ENCODE measurements around the gene SOX12.

Gene SOX12

DNA sequence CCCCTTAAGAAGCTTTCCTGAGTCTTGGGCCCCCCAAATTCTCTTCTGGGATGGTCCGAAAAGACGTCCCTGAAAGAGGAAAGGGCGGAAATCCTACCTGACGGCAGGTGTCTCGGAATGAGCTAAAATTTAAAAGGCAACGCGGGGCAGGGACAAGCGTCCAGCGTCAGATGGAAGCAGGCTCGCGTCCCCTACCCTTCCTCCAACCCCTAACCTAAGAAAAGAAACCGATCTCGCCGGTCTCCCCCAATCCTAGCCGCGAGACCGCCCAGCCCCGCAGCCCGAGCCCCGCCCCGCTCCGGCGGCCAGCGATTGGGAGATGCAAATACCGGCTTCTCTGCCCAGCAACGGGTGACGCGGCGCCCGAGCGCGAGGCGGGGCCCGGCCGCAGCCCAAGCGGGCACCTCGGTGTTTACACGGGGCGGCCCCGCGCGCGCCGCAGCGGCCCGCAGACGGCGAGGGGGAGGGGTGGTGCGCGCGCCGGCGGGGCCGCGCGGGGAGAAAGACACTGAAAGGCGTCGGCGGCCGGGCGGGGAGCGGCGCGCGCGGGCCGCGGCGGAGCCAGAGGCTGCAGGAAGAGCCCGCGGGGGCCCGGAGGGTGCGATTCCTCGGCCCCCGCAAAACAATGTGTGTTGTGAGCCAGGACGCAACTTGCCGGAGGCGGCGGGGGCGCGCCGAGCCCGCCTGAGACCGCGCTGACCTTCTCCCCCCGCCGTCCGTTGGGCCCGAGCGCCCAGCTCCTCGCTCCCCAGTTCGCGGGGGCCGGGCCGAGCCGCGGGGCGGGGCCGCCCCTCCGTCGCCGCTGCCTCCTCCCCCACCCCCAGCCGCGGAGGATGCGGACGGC lies at the start of gene SOX12:
TSS of gene SOX12 (plus strand) at position 508 of the 844 bp plus-strand sequence. CDS start 373 bp downstream, outside the sequence.
- peak; percentile 96 for DNase-seq (ENCODE audit: low spot score)
- no peak for TF ChIP-seq CTCF (IDR thresholded peaks at IDR 0.05; ENCODE audit: borderline replicate concordance, control extremely low read depth, extremely low read depth, insufficient read depth, missing control alignments)
- in situ Hi-C loops (cut with MboI; ENCODE audit: low sequenced_read_pairs, unreplicated experiment): no loop called here

GRCh38 chr20:275791-276190 lies 49.6 kb upstream of the SOX12 start:
- DNase-seq (ENCODE audit: low spot score): no peak
- in situ Hi-C loops (cut with MboI; ENCODE audit: low sequenced_read_pairs, unreplicated experiment): no loop called here
- no peak for TF ChIP-seq CTCF (IDR thresholded peaks at IDR 0.05; ENCODE audit: borderline replicate concordance, control extremely low read depth, extremely low read depth, insufficient read depth, missing control alignments)

- TF ChIP-seq CTCF (IDR thresholded peaks at IDR 0.05; ENCODE audit: borderline replicate concordance, control extremely low read depth, extremely low read depth, insufficient read depth, missing control alignments): no peak
- in situ Hi-C loops (cut with MboI; ENCODE audit: low sequenced_read_pairs, unreplicated experiment): no loop called here
- DNase-seq (ENCODE audit: low spot score): no peak
Measured at GRCh38 chr20:276620-277495, 48.5 kb upstream of the SOX12 start.

- in situ Hi-C loops (cut with MboI; ENCODE audit: low sequenced_read_pairs, unreplicated experiment): no loop called here
- DNase-seq (ENCODE audit: low spot score): no peak
- TF ChIP-seq CTCF (IDR thresholded peaks at IDR 0.05; ENCODE audit: borderline replicate concordance, control extremely low read depth, extremely low read depth, insufficient read depth, missing control alignments): no peak
Measured at GRCh38 chr20:277496-277781, 47.9 kb upstream of the SOX12 start.

- no peak for TF ChIP-seq CTCF (IDR thresholded peaks at IDR 0.05; ENCODE audit: borderline replicate concordance, control extremely low read depth, extremely low read depth, insufficient read depth, missing control alignments)
- no peak for DNase-seq (ENCODE audit: low spot score)
- in situ Hi-C loops (cut with MboI; ENCODE audit: low sequenced_read_pairs, unreplicated experiment): no loop called here
Measured at GRCh38 chr20:278181-278580, 47.2 kb upstream of the SOX12 start.

DNA sequence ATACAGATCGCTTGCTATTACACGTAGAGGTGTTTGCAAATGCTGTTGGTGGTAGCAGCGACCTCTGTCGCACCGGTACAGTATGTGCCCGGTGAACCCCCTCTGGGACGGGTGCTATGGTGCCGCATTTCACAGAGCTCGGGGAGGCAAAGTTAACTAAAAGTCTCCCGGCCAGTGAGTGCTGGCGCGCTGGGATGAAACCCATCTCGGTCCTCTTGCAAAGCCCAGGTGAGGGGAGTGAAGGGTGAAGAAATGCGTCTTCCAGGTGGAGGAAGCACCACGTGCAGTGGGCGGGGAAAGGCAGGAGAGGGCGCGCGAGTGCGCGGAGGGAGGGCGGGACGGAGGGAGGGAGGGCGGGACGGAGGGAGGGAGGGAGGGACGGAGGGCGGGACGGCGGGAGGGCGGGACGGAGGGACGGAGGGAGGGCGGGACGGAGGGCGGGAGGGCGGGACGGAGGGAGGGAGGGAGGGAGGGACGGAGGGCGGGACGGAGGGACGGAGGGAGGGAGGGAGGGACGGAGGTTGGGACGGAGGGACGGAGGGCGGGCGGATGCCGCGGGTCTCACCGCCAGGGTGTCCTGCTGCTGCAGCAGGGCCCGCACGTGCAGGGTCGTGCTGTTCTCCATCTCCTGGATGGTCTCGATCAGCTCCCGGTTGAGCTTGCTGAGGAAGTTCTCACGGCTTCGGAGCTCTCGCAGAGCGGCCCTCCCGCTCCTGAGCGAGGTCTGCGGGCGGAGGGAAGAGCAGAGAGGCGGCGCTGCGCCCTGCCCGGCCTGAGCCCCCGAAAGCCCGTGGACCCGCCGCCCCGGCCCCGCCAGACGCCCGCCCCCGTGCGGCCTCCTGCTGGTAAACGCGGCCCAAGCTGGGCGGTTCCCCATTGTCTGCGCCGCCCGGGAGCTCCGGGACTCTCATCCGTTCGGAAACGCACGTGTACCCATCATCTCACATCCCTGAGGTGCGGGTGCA lies 46.5 kb upstream of the SOX12 start:
- DNase-seq (ENCODE audit: low spot score): no peak
- in situ Hi-C loops (cut with MboI; ENCODE audit: low sequenced_read_pairs, unreplicated experiment): no loop called here
- TF ChIP-seq CTCF (IDR thresholded peaks at IDR 0.05; ENCODE audit: borderline replicate concordance, control extremely low read depth, extremely low read depth, insufficient read depth, missing control alignments): no peak

All from GM13976 (cell line).